NCI-H2227 treated with DMSO at 0.1 percent for 48 hours (cell line): ENCODE results near the gene LIPA.

Source experiments
- DNase-seq: peaks from one replicate; lab custom pipeline; 2025; lab: John Stamatoyannopoulos, UW

LIPA gene

GRCh38 chr10:89164920-89165319 lies 86.7 kb downstream of the LIPA start:
- no peak for DNase-seq

- no peak for DNase-seq
Observed at GRCh38 chr10:89164080-89164479, 87.5 kb downstream of the LIPA start.
